Adipose tissue (tissue), 3 donors: ENCODE results near the gene MTERF2. TPM values are rescaled to one million over a fixed set of nuclear protein-coding genes. Genes with fewer than 3 reads are reported as not detected.
A peak's percentile ranks its signal among the peaks of the same experiment; 100 is the strongest.

Experiments used
- H3K27ac ChIP-seq: one replicate; pipeline ENCODE4 v1.5.1; 2013; ENCODE audit warnings: low read depth, low read length
- WGBS, 3 donors: extraction: QIAGEN DNeasy Blood & Tissue Kit; methylation state at CpG; one replicate each; pipeline ENCODE4 v1.1.7; 2013; 5-methylcytosine and 5-hydroxymethylcytosine counted together
- polyA plus RNA-seq, 3 donors: library from polyadenylated mRNA; stranded (reverse); fragments of 200-250 nt; gene quantifications; one replicate each; pipeline ENCODE4 v1.2.3, GENCODE V29; 2013
- donor health status: healthy with polysubstance abuse.
- donor health status: Bipolar disorder and iron deficiency.
- donor health status: healthy.

MTERF2 gene
- polyA plus RNA-seq, 3 donors, result 12.0 to 19.8 (median 19.0) TPM

- H3K27ac ChIP-seq, result no peak overlapping the region
- 54 to 85% (median 78%) methylated on average over 3 of the region's 3 CpGs for WGBS, 3 donors
Measured at GRCh38 chr12:106960443-106960842, 26.5 kb downstream of the MTERF2 start.

GRCh38 chr12:106957583-106957982 is 29.4 kb downstream of the MTERF2 start:
- no peak overlapping the region for H3K27ac ChIP-seq
- 2 to 26% (median 15%) methylated on average over 1 of the region's 1 CpG for WGBS, 3 donors

- 0% methylated on average over 29 to 34 of the region's 34 CpGs for WGBS, 3 donors
Measured at GRCh38 chr12:106956048-106956578, 30.8 kb downstream of the MTERF2 start.

GRCh38 chr12:106955377-106956047 is 31.4 kb downstream of the MTERF2 start, which contains the start of gene TMEM263:
Gene TMEM263, plus strand, starts transcription at chr12:106955907. Its CDS starts 11,210 bp downstream, at chr12:106967117.
- peak within 1 kb of the TSS; percentile 65 for H3K27ac ChIP-seq
- 0% methylated on average over 61 to 86 of the region's 88 CpGs for WGBS, 3 donors

More at GRCh38 chr12:106956048-106956578, 30.8 kb downstream of the MTERF2 start:
- peak overlapping the region; percentile 65 for H3K27ac ChIP-seq

- peak overlapping the region; percentile 28 for H3K27ac ChIP-seq
- 34 to 51% (median 44%) methylated on average over 36 of the region's 36 CpGs for WGBS, 3 donors
Measured at GRCh38 chr12:106954462-106955376, 32.2 kb downstream of the MTERF2 start.

- 67 to 85% (median 81%) methylated on average over 12 of the region's 12 CpGs for WGBS, 3 donors
- H3K27ac ChIP-seq, result no peak overlapping the region
Measured at GRCh38 chr12:106953352-106954250, 33.3 kb downstream of the MTERF2 start.

GRCh38 chr12:106950591-106950990 is 36.4 kb downstream of the MTERF2 start:
- WGBS, 3 donors, result 94 to 97% (median 97%) methylated on average over 5 of the region's 5 CpGs
- no peak overlapping the region for H3K27ac ChIP-seq

GRCh38 chr12:106947461-106947860 is 39.5 kb downstream of the MTERF2 start:
- no peak overlapping the region for H3K27ac ChIP-seq

- 15 to 23% (median 19%) methylated on average over 1 of the region's 1 CpG for WGBS, 3 donors
- no peak overlapping the region for H3K27ac ChIP-seq
Measured at GRCh38 chr12:106945261-106945851, 41.6 kb downstream of the MTERF2 start.

- no peak overlapping the region for H3K27ac ChIP-seq
- 88 to 91% (median 89%) methylated on average over 2 of the region's 2 CpGs for WGBS, 3 donors
Measured at GRCh38 chr12:106942775-106943174, 44.2 kb downstream of the MTERF2 start.

GRCh38 chr12:106941481-106942156 is 45.3 kb downstream of the MTERF2 start:
- 49 to 73% (median 61%) methylated on average over 6 of the region's 6 CpGs for WGBS, 3 donors
- no peak overlapping the region for H3K27ac ChIP-seq

- 80 to 90% (median 82%) methylated on average over 3 of the region's 3 CpGs for WGBS, 3 donors
- no peak overlapping the region for H3K27ac ChIP-seq
Measured at GRCh38 chr12:106934277-106934676, 52.7 kb downstream of the MTERF2 start.

Other genes with a start within 250 kb of the MTERF2 start
- 1 to 10 TPM; 4.9 to 7.6 (median 5.8) TPM for gene RIC8B, start 212.5 kb downstream of the MTERF2 start, polyA plus RNA-seq
- gene TMEM263, start 31.2 kb downstream of the MTERF2 start, polyA plus RNA-seq, result 10 to 100 TPM; 11.5 to 38.0 (median 13.9) TPM
- gene CRY1, start 106.4 kb upstream of the MTERF2 start, polyA plus RNA-seq, result 10 to 100 TPM in 1 of 3 donors, 1 to 10 TPM in 2; 6.1 to 12.8 (median 7.0) TPM